Measurements from ENCODE around the gene PAK1.

DNA sequence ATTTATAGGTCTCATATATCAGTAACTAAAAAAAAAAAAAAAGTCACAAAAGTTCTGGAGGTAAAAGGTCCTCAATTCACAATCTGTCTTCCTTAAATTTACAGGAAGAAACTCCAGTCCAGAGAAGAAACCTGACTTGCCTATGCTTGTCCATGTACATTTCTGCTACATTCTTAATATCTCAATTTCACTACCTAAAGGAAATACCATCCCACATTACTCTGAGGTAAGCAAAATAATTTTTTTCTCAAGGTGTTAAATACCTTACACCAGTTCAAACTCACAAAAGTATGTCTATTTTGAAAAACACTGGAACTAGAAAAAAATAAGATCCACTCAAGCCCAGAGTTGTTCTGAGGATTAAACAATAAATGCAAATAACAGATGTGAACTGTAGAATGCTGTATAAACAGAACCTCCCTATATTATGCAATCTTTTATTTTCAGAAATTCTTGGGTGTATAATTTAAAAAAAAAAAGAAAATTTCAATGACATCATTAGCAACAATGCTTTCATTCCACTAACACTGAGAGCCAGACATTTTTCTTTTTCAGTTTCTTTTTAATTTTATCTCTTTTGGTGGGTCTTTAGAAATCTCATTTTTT, 122.5 kb downstream of the PAK1 start:
- TF ChIP-seq, protein P1, sequence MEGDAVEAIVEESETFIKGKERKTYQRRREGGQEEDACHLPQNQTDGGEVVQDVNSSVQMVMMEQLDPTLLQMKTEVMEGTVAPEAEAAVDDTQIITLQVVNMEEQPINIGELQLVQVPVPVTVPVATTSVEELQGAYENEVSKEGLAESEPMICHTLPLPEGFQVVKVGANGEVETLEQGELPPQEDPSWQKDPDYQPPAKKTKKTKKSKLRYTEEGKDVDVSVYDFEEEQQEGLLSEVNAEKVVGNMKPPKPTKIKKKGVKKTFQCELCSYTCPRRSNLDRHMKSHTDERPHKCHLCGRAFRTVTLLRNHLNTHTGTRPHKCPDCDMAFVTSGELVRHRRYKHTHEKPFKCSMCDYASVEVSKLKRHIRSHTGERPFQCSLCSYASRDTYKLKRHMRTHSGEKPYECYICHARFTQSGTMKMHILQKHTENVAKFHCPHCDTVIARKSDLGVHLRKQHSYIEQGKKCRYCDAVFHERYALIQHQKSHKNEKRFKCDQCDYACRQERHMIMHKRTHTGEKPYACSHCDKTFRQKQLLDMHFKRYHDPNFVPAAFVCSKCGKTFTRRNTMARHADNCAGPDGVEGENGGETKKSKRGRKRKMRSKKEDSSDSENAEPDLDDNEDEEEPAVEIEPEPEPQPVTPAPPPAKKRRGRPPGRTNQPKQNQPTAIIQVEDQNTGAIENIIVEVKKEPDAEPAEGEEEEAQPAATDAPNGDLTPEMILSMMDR (IDR thresholded peaks at IDR 0.05; ENCODE audit: insufficient read depth, low read depth, low read length), result no peak
- TF ChIP-seq EZH2 (IDR thresholded peaks at IDR 0.05; ENCODE audit: insufficient read depth, low read length), result no peak
